NCI-H2029 treated with DMSO at 0.1 percent for 48 hours (cell line): Measurements from ENCODE around the gene SFR1.

ENCODE experiments used
- DNase-seq: peaks from one replicate; lab custom pipeline; 2025; lab: John Stamatoyannopoulos, UW

SFR1 gene

DNA sequence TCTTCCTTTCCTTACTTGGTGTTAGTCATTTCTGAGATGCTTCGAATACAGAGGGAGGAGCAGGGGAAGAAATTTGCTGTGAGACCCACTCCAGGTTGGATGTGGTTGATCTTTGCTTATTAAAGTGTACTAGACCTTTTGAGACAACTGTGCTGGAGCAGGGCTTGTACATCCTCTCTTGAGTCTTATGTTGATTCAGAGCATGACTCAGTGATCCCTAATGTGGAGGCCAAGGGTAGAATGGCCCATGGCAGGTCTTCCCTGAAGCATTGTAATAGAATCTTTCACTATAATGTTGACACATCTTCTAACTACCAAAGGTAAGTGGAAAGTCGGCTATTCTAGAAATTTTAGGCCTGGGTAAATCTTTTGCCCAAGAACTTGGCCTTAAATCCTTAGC is 17.0 kb upstream of the SFR1 start:
- DNase-seq = no peak

DNA sequence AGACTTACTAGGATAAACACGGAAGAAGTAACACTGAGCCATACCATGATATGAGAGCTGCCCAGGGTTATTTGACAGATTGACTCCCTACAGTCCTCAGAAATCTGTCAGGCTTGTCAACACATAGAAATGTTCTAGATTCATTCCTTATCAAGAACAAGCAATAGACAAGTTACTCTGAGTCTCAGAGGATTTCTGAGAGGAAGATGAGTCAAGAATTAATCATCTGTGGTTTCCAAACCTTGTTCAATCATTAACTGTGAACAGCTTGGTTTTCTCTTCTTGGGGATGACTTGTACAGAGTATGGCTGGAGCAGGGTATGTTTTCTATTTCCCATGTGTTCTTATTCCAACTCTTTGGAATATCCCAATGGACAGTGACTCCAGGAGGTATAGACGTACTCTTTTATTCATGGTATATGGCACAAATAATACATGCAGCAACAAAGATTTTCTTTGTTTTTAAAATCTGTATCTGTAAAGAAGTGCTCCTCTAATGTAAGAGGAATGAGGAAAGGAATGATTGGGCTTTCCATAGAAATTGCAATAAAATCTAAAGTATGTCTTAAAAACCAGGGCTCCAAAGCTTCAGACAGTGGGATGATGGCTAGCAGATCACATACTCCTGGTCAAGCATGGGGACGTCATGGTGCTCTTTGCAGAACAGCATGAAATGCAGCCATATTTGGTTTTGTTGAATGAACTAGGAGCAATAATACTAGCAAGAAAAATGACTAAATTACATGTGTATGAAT is 11.9 kb upstream of the SFR1 start:
- DNase-seq = no peak

DNA sequence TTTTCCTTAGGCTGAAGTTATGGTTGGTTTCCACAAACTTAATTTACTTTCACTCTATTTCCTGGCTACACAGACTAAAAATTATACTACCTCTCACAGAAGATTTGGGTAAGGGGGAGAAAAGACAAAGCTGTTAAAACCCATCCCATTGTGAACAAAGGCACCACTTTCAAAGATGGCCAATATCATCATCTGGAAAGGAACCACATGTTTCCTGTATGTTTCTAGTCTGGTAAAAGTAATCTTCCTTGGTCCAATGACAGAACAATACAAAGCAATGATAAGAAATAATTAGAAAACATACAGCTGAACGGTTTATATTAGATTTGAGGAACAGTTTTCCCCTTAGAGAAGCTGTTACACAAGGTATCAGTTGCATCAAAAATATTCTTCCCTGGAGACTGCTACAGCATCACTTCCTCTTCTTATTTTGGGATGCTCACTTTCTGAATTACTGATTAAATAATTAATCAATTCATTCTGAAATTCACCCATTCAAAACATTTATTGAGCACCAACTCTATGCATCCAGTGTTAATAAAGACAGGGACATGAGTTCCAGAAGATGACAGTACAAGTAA is 8.5 kb upstream of the SFR1 start:
- no peak for DNase-seq

DNA sequence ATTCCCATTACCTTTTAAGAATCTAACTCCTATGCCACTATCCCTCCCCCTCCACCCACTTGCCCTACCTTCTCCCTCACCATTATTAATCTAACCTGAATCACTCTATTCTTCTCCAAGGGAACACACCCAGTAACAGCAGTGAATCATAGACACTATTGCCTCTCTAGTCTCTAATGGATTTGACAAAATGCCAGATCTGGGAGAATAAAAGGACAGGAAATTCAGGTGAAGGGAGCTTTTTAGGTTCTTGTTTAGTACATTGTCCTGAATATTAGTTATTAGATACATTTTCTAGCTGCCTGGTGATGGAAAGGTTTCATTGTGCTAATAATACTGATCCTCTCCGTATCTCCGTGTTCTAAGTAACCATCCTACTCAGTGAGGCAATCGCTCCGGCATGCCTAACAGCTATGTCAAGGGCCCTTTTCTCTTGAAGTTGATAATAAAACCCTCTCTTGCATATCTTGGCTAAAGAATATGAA is 4.1 kb upstream of the SFR1 start:
- DNase-seq = peak; percentile 25

DNA sequence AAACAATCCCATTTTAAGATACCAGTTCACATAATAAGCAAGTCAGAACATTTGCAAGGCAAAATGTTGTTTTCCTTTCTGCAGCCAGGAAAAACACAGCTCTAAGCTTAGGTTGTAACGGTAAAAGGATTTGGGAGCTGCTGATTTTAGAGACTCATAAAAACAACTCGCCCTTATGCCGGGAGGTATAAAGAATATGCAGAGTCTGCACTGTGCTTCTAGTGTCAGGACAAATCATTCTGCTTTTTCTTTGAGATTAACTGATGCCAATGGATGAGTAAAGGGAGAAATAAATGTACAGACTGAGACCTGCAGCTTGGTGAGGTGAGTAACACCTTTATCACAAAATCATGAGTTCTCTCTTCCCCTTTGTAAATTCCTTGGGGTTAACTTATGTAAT is 2.0 kb upstream of the SFR1 start:
- DNase-seq = no peak

DNA sequence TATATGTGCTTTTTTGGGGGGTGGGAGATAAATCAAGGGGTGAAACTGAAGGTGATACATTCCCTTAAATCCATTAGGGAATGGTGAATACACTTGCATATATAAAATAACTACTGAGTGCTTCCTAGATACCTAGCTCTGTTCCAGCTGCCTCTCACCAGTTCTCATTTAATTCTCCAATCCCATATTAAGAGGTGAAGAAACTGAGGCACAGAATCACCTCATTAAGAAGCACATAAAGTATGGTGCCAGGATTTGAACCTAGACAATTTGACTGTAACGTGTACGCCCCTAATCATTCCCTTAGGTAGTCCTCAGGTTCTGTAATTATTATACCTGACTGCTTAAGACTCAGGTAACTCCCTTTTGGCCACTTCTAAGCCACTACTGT is 1.5 kb upstream of the SFR1 start:
- no peak for DNase-seq

DNA sequence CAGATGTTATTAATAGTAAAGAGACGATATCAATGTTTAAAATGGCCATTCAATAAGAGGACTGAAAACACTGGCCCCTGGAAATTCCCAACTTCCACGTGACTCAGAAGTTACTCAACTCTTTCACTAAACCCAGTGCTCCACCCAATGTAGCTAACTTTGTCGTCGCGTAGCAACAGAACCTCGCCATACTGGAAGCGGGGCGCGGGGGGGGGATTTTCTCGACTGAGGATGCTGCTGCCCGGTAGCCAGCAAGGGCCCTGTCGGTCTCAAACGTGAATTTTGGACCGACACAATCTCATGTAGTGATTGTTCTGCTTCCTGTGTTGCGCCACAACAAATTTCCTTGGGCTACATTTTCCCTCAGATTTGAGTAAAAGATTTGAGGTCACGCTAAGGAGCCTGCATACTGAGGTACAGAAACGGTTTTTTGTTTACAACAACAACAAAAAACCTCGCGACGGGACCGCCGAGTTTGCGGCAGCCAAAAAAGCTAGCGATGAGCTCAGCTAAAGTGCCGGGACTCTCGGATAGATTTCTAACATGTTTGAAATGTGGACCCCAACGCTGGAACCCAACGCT is 977 bp upstream of the SFR1 start:
- DNase-seq = peak; percentile 29

DNA sequence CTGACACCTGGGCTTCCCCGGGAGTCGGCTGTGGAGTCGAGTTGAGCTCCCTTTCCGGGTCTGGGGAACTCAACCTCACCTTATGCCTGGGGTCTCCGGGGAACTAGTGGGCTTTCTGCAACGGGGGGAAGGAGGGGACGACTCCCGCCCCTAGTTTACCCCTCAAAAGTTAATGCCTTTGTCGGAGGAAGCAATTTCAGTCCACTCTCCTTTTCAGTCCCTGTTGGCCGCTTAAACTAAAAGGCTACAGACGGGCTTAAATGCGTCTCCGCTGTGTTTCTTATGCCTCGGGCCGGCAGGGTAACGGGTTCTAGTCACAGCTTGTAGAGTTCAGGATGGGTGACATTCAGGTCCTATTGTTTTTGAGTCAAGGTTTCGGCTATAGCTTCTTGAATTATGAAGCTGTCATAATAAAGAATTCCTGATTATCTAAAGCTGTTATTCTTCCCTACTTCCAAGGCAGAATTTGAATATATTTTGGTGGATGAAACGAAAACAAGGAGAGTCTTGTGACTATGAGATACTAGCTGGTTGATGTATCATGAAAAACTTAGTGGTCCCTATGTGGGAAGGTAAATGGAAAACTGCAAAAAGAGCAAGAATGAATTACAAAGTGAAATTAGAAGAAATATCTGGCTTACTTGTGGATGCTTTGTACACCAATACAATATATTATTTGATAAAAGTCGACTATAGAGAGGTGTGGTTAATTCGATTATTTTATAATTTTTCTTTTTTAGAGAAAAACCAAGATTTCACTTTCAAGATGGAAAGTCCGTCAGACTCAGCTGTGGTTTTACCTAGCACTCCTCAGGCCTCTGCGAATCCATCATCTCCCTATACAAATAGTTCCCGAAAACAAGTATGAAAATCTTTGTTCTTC is 495 bp downstream of the SFR1 start:
- DNase-seq = no peak

DNA sequence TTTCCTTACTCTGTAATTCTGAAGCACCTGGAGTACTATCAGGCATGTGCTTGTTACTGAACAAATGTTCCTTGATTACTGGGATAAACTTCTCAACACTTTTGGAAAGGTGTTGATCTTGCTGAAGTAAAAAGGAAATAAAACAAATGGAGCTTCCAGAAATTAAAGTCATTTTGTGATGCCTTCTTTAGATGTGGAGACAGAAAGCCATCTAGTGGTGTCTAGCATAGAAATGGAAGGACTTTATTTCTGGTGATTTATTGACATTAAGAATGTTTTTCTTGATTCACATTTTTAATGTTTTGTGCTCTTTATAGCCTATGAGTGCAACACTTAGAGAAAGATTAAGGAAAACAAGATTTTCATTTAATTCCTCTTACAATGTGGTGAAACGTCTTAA is 1.4 kb downstream of the SFR1 start:
- no peak for DNase-seq

DNA sequence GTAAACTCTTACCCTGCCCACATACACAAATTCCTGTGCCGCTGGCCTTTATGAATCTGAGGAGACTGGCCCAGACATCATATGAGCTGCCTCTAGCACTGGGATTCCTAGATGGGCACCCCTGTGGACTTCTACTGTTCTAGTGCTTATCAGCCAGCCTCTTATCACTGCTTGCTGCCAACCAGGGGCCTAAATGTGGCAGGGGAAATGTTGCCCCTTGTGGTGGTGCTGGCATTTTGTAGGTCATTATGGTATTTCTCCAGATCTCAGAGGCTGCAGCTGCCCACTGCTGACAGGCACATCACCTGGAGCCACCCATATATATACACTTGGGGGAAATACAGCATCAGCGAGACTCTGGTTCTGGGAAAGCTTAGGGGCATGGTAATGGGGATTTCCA is 5.4 kb downstream of the SFR1 start:
- DNase-seq = no peak

DNA sequence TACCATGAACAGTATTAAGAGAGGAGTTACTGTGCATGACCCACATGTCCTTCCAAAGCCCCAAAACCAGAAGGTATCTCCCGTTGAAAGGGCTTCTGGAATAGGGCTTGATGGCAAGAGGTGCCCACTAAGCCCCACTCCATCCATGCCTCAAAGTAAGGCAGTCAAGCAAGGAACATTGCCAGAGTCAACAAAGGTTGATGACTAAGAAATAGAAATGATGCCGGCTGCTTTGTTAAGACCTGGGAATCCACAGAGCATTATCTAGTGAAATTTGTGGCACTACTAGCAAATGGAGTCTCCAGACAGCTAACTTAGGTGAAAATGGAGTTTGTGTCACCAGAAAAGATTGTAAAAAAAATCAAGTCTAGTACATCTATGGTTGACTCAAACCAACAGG is 6.2 kb downstream of the SFR1 start:
- no peak for DNase-seq

DNA sequence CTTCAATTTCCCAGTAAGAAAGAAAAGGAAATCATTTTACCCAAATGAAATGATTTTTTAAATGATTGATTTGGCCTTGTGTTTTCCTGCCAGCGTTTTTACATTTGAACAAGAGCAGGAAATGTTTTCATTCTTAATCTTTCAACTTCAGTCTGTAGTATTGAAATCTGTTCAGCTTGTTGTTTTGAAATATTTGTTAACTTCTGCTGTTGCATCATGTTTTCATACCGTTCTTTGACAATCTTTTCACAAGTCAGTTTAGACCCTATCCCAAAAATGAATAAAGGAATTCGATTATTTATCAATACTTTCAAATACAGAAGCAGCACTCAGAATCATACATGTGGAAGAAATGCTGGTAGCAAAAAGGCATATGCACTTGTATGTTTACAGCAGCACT is 8.1 kb downstream of the SFR1 start:
- DNase-seq = no peak

DNA sequence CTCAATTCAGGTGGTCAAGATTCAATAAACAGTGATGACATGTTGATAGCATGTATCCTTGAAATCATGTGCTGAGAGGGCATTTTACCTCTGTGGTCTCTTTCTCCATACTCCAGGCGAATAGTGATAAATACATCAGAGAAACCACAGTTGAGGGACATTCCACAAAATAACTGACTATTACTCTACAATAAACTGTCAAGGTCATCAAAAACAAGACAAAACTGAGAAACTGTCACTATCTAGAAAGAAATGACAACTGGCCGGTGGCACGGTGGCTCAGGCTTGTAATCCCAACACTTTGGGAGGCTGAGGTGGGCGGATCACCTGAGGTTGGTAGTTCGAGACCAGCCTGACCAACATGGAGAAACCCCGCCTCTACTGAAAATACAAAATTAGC is 16.2 kb downstream of the SFR1 start:
- DNase-seq = no peak

DNA sequence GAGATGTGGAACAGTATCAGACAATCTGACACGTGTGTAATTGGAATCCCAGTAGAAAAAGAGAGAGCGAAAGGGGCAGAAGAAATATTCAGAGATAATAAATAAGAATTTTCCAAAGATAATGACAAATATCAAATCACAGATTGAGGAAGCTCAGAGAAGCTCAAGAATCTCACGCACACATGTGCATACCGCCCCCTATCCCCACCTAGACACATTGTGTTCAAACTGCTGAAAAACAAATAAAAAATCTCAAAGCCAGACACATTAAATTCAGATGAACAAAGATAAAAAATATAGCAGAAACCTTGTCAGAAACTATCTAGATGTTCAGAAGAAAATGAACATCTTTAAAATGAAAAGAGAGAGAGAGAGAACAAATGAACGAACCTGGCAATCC is 17.2 kb downstream of the SFR1 start:
- no peak for DNase-seq

DNA sequence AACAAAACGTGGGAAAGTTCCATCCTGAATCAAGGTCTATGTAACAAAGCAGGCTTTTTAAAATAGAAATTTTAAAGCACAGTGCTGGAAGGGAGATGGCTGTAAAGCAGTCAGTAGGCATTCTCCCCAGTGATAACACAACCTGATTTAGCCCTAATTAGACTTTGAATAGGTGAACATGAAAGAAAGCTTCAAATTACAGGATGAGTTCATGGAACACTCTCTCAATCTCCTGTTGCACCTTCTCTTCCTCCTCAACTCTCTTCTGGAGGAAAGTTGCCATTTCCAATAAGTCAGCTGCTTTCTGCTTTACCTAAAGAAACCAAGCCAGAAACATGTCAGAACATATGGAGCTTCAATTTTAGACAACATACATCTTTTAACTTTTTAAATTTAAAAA is 20.1 kb downstream of the SFR1 start:
- no peak for DNase-seq

DNA sequence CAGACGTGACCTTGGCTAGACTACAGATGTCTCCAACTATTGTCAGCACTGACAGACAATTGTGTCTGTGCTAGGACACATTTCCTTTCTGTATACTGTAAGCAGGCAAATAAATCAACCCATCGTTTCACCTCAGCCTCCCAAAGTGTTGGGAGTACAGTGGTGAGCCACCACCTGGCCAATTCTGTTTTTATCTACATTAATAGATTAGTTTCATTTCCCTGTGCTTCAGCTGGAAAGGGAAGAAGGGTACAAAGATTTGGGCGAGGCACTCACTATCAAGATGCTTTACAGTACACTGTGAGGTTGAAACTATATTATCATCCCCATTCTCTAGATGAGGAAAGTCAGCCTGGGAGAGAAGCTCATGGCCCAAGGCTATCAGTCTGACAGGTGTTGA is 21.9 kb downstream of the SFR1 start:
- DNase-seq = no peak

DNA sequence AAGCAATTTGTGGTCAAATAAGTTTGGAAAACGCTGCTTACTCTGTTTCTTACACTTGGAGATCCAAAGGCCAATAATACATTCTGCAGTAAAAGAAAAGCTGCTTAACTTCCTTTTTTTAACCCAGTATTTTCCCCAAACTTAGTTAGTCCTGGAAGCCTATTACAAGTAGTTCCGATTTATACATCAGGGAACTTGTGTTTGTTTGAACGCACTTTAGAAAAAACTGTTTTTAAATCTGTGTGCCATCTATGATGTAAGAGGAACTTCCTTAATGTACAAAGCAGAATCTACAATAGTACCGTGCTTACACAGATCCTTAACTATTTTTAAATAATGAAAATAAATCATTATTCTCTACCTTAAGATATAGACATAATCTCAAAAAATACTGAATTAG is 23.0 kb downstream of the SFR1 start:
- DNase-seq = no peak

DNA sequence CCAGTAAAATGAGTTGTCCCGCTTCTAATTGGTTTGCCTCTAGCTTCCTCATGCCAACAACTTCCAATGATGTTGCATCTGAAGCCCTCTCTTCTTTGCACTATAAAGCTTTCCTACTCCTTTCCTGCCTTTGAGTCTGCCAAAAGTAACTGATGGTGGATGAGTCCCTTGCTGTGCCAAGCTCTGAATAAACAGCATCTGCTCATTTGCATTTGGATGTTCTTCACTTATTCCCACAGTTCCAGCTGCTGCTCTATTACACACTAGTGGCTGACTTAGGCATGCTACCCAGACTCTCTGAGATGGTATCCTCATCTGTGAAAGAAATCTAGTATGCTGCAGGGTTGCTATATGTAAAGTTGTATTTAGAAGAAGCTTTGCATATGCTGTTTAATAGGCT is 24.9 kb downstream of the SFR1 start:
- DNase-seq = no peak

DNA sequence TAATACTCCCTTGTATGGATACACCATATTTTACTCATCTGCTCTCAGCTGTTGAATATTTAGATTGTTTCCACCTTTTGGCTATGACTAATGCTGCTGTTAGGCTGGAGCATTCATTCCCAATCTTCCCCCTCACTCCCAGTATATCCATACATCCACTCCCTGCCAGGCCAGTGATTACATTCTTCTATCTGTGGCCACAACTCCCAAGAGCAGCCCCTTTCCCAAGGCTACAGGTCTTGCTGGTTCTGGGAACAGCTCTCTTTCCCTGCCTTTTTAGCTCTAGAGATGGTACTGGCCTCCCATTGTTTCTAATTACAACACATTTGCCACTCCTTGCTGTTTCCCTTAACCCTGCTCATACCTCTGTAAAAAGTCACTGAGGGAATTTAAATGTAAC is 28.2 kb downstream of the SFR1 start:
- DNase-seq = no peak

DNA sequence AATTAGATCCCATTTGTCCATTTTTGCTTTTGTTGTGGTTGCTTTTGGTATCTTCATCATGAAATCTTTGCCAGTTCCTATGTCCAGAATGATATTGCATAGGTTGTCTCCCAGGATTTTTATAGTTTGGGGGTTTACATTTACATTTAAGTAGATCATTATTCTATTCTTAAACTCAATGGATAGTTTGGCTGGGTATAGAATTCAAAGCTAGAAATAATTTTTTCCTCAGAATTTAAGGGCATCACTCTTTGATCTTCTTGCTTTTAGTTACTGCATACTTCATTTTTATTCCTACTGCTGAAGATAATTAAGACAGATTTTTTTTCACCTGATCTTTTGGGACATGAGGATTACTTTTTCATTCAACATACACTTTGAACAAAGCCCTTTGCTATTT is 29.8 kb downstream of the SFR1 start:
- DNase-seq = no peak

DNA sequence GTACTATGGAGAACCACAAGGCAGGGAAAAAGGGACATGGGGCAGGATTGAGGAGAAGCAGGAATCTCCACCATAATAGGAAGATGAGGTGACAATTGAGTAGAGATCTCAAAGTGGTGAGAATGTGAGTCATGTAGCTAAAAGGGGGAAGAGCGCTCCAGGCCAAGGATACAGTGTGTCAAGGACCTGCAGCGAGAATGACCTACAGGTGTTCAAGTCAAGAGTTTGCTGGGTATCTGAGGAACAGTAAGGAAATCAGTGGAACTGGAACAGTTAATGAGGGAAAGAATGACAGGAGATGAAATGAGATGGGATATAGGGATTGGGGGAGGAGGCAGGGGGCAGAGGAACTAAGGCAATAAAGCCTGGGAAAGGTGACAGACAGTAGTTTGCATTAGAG is 33.6 kb downstream of the SFR1 start:
- no peak for DNase-seq

DNA sequence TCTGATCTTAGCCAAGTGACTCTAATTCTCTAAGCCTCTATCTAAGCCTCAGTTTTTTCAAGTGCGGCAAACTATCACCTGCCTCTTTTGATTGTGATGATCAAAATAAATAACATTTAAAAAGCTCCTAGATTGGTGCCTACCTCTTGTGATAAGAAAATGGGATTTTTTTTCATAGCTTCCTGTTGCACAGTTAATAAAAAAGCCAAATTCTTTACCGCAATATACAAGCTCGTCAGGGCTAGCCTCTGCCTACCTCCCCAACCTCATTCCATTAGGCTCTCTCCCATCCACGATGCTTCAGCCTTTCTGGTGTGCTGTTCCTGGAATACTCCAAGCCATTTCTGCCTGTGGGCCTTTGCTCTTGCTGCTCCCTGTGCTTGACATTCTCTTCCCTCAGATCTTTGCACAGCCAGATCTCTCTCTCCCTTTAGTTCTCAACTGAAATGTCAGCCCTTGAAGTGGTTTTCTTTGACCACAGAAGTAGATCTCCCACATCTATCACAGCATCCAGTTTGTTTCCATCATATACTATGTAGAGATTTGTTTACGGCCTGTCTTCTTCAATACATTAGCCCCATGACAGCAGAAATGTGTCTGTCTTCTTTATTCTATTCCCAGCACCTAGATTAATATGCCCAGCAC is 48.8 kb downstream of the SFR1 start:
- DNase-seq = no peak
